Measurements from ENCODE around the gene AVEN. TPM values are rescaled to one million over a fixed set of nuclear protein-coding genes. Genes with fewer than 3 reads are reported as not detected.

The AVEN gene
- total and polyA plus RNA-seq, 2 of the 8 experiments (the other 6 are each of a cell fraction or from before 2014, with no cell fraction given), result 5.5 to 17.0 TPM

GRCh38 chr15:33934921-33935320 lies 104.1 kb downstream of the AVEN start:
- H4K8ac ChIP-seq (ENCODE audit: extremely low read depth, insufficient read depth, low read length), result no peak overlapping the region
- H2BK12ac ChIP-seq (ENCODE audit: low read depth, low read length), result no peak overlapping the region
- DNase-seq (ENCODE audit: low read depth in 1 of 2, low spot score in 2 of 2) (no peak), FAIRE-seq (no peak)
- no peak overlapping the region for H3K4me3 ChIP-seq (ENCODE audit: extremely low read depth in 1 of 4, insufficient read depth in 2 of 4, low read depth in 3 of 4, low read length in 4 of 4)
- no peaks in the 10 kb centered on the region for H3K79me1 ChIP-seq (ENCODE audit: low read depth, low read length)
- no peak overlapping the region for H2AFZ ChIP-seq (ENCODE audit: low read length)
- no peaks in the 10 kb centered on the region for H3K36me3 ChIP-seq (ENCODE audit: control insufficient read depth in 2 of 4, insufficient read depth in 4 of 4, low read length in 3 of 4)
- ChIA-PET POLR2A (ENCODE audit: partially characterized antibody) (no interaction called here), CTCF (ENCODE audit: partially characterized antibody) (interaction anchor here (1.6 kb wide), 1 partner anchor 196 kb away, joined by 3 read pairs; no protein-coding TSS in a partner anchor)
- no peak overlapping the region for H3K56ac ChIP-seq (replicated peaks; ENCODE audit: insufficient read length, low read depth, low read length)
- H4K5ac ChIP-seq (ENCODE audit: insufficient read length, low read depth, low read length), result no peak overlapping the region
- no peak overlapping the region for H3K4me2 ChIP-seq (ENCODE audit: insufficient read depth in 1 of 2, low read depth in 2 of 2, low read length in 2 of 2)
- H2BK5ac ChIP-seq (ENCODE audit: low read depth, low read length), result no peak overlapping the region
- no peaks in the 10 kb centered on the region for H4K20me1 ChIP-seq (replicated peaks in 1 of 2; ENCODE audit: control insufficient read depth in 1 of 2, insufficient read depth in 2 of 2, low read length in 2 of 2)
- TF ChIP-seq TAF7 (optimal IDR thresholded peaks at IDR 0.05; ENCODE audit: borderline replicate concordance, low read depth, low read length) (no peak), CHD2 (IDR thresholded peaks at IDR 0.05; ENCODE audit: low read length) (no peak), HDAC6 (IDR thresholded peaks at IDR 0.05; ENCODE audit: low read depth, low read length) (no peak), POLR2AphosphoS5 (IDR thresholded peaks at IDR 0.05; ENCODE audit: low read depth, low read length) (no peak), SIRT6 (IDR thresholded peaks at IDR 0.05; ENCODE audit: low read length) (no peak), CEBPB (IDR thresholded peaks at IDR 0.05; ENCODE audit: low read depth, low read length) (no peak), SP1 (IDR thresholded peaks at IDR 0.05; ENCODE audit: low read depth, low read length) (no peak), TBP (IDR thresholded peaks at IDR 0.05; ENCODE audit: low read depth, low read length) (no peak), GABPA (IDR thresholded peaks at IDR 0.05; ENCODE audit: borderline replicate concordance, insufficient read depth, low read length) (no peak), RFX5 (IDR thresholded peaks at IDR 0.05; ENCODE audit: borderline replicate concordance, low read depth, low read length) (no peak), BCL11A (IDR thresholded peaks at IDR 0.05; ENCODE audit: low read depth in 2 of 2, low read length in 2 of 2) (no peak)
- 90% methylated on average over 5 of the region's 5 CpGs; no CpG with 5 or more reads in 1 of the 2 experiments for WGBS, 2 experiments (ENCODE audit: extremely low coverage in 1 of 2, insufficient coverage in 1 of 2, insufficient read length in 1 of 2, insufficient replicate concordance in 2 of 2, low coverage in 1 of 2, low lambda C conversion rate in 2 of 2, missing lambda C conversion rate in 1 of 2)
- no peak overlapping the region for H2AK5ac ChIP-seq (ENCODE audit: low read depth, low read length)
- no peaks in the 10 kb centered on the region for H3K4me1 ChIP-seq (replicated peaks in 1 of 4; ENCODE audit: control insufficient read depth in 3 of 4, insufficient read depth in 4 of 4, low read length in 3 of 4)
- H2BK15ac ChIP-seq (ENCODE audit: low read length), result no peak overlapping the region
- no peaks in the 10 kb centered on the region for H3K79me2 ChIP-seq (ENCODE audit: control insufficient read depth in 1 of 2, insufficient read depth in 2 of 2, low read length in 2 of 2)
- H2BK20ac ChIP-seq (ENCODE audit: low read length), result no peak overlapping the region
- H3K4ac ChIP-seq (replicated peaks; ENCODE audit: insufficient read length, low read depth, low read length), result no peak overlapping the region
- H4K91ac ChIP-seq (replicated peaks; ENCODE audit: insufficient read length, low read length), result no peak overlapping the region
- no peak overlapping the region for H3K27ac ChIP-seq (ENCODE audit: low read depth, low read length)
- H3K27me3 ChIP-seq (replicated peaks in 1 of 4; ENCODE audit: control insufficient read depth in 3 of 4, extremely low read depth in 1 of 4, insufficient read depth in 3 of 4, low read length in 3 of 4), result no peaks in the 10 kb centered on the region
- no peaks in the 10 kb centered on the region; the same call in 1 of the 2 replicates for H3K23me2 ChIP-seq (ENCODE audit: low read depth, low read length)
- H3K18ac ChIP-seq (ENCODE audit: extremely low read depth, low read length), result no peak overlapping the region
- H3K9me3 ChIP-seq (ENCODE audit: insufficient read depth in 2 of 2, low read depth in 1 of 2, low read length in 1 of 2), result no peaks in the 10 kb centered on the region
- no peak overlapping the region for H2BK120ac ChIP-seq (replicated peaks; ENCODE audit: low read depth, low read length)
- no peak overlapping the region for H3K14ac ChIP-seq (ENCODE audit: insufficient read length)
- no peak overlapping the region for H3K9ac ChIP-seq (replicated peaks in 1 of 4; ENCODE audit: extremely low read depth in 1 of 4, low read depth in 3 of 4, low read length in 3 of 4)
- no peak overlapping the region for H3K23ac ChIP-seq (ENCODE audit: insufficient read length)

All from H1 (cell line).